Neuronal stem cell (in vitro differentiated cells): Measurements from ENCODE around the gene MAP4.

ENCODE experiments used
- DNase-seq: peaks from one replicate; pipeline ENCODE4 v3.0.0-alpha.2; 2013; ENCODE audit warnings: low spot score
- H2AFZ ChIP-seq: one replicate; pipeline ENCODE4 v1.6.1; 2013; ENCODE audit warnings: mild to moderate bottlenecking, low read length, inconsistent platforms
- H2AK5ac ChIP-seq: 2 replicates; pipeline ENCODE4 v1.6.1; 2013; ENCODE audit warnings: low read depth, mild to moderate bottlenecking, inconsistent platforms, low read length, moderate library complexity, mixed read lengths
- H2BK120ac ChIP-seq: 2 replicates; pipeline ENCODE4 v1.6.1; 2013; ENCODE audit warnings: low read depth, mild to moderate bottlenecking, inconsistent platforms, low read length, moderate library complexity, mixed read lengths
- H2BK12ac ChIP-seq: one replicate; pipeline ENCODE4 v1.6.1; 2013; ENCODE audit warnings: low read length, inconsistent platforms
- H2BK15ac ChIP-seq: 2 replicates; pipeline ENCODE4 v1.6.1; 2013; ENCODE audit warnings: mild to moderate bottlenecking, low read length, inconsistent platforms, mixed read lengths
- H2BK5ac ChIP-seq: one replicate; pipeline ENCODE4 v1.6.1; 2013; ENCODE audit warnings: inconsistent platforms, mild to moderate bottlenecking, low read length, moderate library complexity
- H3K14ac ChIP-seq: one replicate; pipeline ENCODE4 v1.6.1; 2013; ENCODE audit warnings: low read length, inconsistent platforms
- H3K18ac ChIP-seq: 2 replicates; pipeline ENCODE4 v1.6.1; 2013; ENCODE audit warnings: low read length, inconsistent platforms
- H3K23ac ChIP-seq: 2 replicates; pipeline ENCODE4 v1.6.1; 2013; ENCODE audit warnings: low read depth, mild to moderate bottlenecking, mixed read lengths, low read length, inconsistent platforms; ENCODE audit not compliant: poor library complexity
- H3K27ac ChIP-seq: replicated peaks from 3 replicates; pipeline ENCODE4 v1.5.1; 2013; ENCODE audit warnings: low read length, inconsistent platforms
- H3K27me3 ChIP-seq, 3 experiments: 2 replicates each; pipeline ENCODE4 v1.6.1; 2013; ENCODE audit warnings: low read length in 3 of 3, mild to moderate bottlenecking in 2 of 3, inconsistent platforms in 1 of 3, low read depth in 1 of 3, mixed read lengths in 1 of 3, moderate library complexity in 1 of 3; ENCODE audit not compliant: control insufficient read depth in 3 of 3, insufficient read depth in 3 of 3
- H3K36me3 ChIP-seq, 2 donors: replicated peaks in 1 of 2; 2 replicates each; pipeline ENCODE4 v1.6.1; 2013; ENCODE audit warnings: low read length in 2 of 2; ENCODE audit not compliant: control insufficient read depth in 2 of 2, insufficient read depth in 2 of 2
- H3K4ac ChIP-seq: 2 replicates; pipeline ENCODE4 v1.6.1; 2013; ENCODE audit warnings: inconsistent platforms, mild to moderate bottlenecking, low read length, moderate library complexity
- H3K4me1 ChIP-seq, 2 donors: 1 replicate in 1 of 2; 2 replicates in 1 of 2; pipeline ENCODE4 v1.6.1; 2013; ENCODE audit warnings: low read length in 2 of 2, low read depth in 1 of 2; ENCODE audit not compliant: control insufficient read depth in 2 of 2, insufficient read depth in 1 of 2
- H3K4me2 ChIP-seq: one replicate; pipeline ENCODE4 v1.6.1; 2013; ENCODE audit warnings: mild to moderate bottlenecking, low read length, inconsistent platforms; ENCODE audit not compliant: insufficient read depth, poor library complexity, severe bottlenecking
- H3K4me3 ChIP-seq, 2 donors: 2 replicates each; pipeline ENCODE4 v1.5.1; 2013; ENCODE audit warnings: low read length in 2 of 2, mild to moderate bottlenecking in 2 of 2, inconsistent platforms in 1 of 2, moderate library complexity in 1 of 2
- H3K79me1 ChIP-seq: one replicate; pipeline ENCODE4 v1.6.1; 2013; ENCODE audit warnings: low read depth, mild to moderate bottlenecking, inconsistent platforms, low read length, moderate library complexity
- H3K9ac ChIP-seq: one replicate; pipeline ENCODE4 v1.6.1; 2013; ENCODE audit warnings: mild to moderate bottlenecking, low read depth, low read length, inconsistent platforms; ENCODE audit not compliant: poor library complexity
- H3K9me3 ChIP-seq, 2 donors: replicated peaks in 1 of 2; 2 replicates each; pipeline versions ENCODE3 to v1.6.1; 2013; ENCODE audit warnings: low read length in 2 of 2, mild to moderate bottlenecking in 2 of 2, inconsistent platforms in 1 of 2, low read depth in 1 of 2, mixed read lengths in 1 of 2, moderate library complexity in 1 of 2; ENCODE audit not compliant: control insufficient read depth in 2 of 2, insufficient read depth in 1 of 2
- H4K8ac ChIP-seq: one replicate; pipeline ENCODE4 v1.6.1; 2013; ENCODE audit warnings: low read depth, mild to moderate bottlenecking, inconsistent platforms, low read length, moderate library complexity
- H4K91ac ChIP-seq: one replicate; pipeline ENCODE4 v1.6.1; 2013; ENCODE audit warnings: low read length, low read depth, mild to moderate bottlenecking, inconsistent platforms; ENCODE audit not compliant: poor library complexity
- WGBS, 2 donors: extraction: QIAGEN DNeasy Blood & Tissue Kit; methylation state at CpG; one replicate each; pipeline ENCODE4 v1.1.7; 2013; ENCODE audit warnings: missing lambda C conversion rate in 2 of 2, mixed read lengths in 1 of 2; ENCODE audit not compliant: insufficient read length in 2 of 2, insufficient replicate concordance in 1 of 2; ENCODE audit errors: extremely low coverage in 2 of 2; 5-methylcytosine and 5-hydroxymethylcytosine counted together

The MAP4 gene

GRCh38 chr3:47979070-47979469 lies 37.1 kb downstream of the MAP4 start:
- Histone ChIP-seq H3K4me1 (no peaks in the 10 kb centered on the region), H3K18ac (no peak overlapping the region), H3K9ac (no peak overlapping the region), H3K14ac (no peak overlapping the region), H3K36me3 (peaks cover 0 to 21% of the 10 kb centered on the region in 2 donors), H3K79me1 (no peaks in the 10 kb centered on the region), H4K91ac (no peak overlapping the region), H2BK12ac (no peak overlapping the region), H2AFZ (no peak overlapping the region), H3K4me3 (no peak overlapping the region), H4K8ac (no peak overlapping the region), H3K27me3 (no peaks in the 10 kb centered on the region), H3K4me2 (no peak overlapping the region), H3K23ac (no peak overlapping the region), H3K9me3 (no peaks in the 10 kb centered on the region), H2BK15ac (no peak overlapping the region), H2BK5ac (no peak overlapping the region), H2BK120ac (no peak overlapping the region), H3K27ac (no peak overlapping the region), H3K4ac (no peak overlapping the region), H2AK5ac (no peak overlapping the region)
- no peak for DNase-seq
- no CpG with 5 or more reads among the region's 1 CpG for WGBS, 2 donors

- Histone ChIP-seq H3K23ac (no peak overlapping the region), H3K9ac (no peak overlapping the region), H3K79me1 (no peaks in the 10 kb centered on the region), H3K18ac (no peak overlapping the region), H3K4me3 (no peak overlapping the region), H3K27ac (no peak overlapping the region), H2BK120ac (no peak overlapping the region), H2BK15ac (no peak overlapping the region), H4K8ac (no peak overlapping the region), H3K4me2 (no peak overlapping the region), H3K4ac (no peak overlapping the region), H2AK5ac (no peak overlapping the region), H2BK5ac (no peak overlapping the region), H2BK12ac (no peak overlapping the region), H2AFZ (no peak overlapping the region), H3K14ac (no peak overlapping the region), H3K27me3 (no peaks in the 10 kb centered on the region), H3K36me3 (peaks cover 0 to 21% of the 10 kb centered on the region in 2 donors), H4K91ac (no peak overlapping the region), H3K9me3 (no peaks in the 10 kb centered on the region), H3K4me1 (no peaks in the 10 kb centered on the region)
- DNase-seq = no peak
- no CpG with 5 or more reads among the region's 8 CpGs for WGBS, 2 donors
Observed at GRCh38 chr3:47978386-47978785, 37.8 kb downstream of the MAP4 start.

DNA sequence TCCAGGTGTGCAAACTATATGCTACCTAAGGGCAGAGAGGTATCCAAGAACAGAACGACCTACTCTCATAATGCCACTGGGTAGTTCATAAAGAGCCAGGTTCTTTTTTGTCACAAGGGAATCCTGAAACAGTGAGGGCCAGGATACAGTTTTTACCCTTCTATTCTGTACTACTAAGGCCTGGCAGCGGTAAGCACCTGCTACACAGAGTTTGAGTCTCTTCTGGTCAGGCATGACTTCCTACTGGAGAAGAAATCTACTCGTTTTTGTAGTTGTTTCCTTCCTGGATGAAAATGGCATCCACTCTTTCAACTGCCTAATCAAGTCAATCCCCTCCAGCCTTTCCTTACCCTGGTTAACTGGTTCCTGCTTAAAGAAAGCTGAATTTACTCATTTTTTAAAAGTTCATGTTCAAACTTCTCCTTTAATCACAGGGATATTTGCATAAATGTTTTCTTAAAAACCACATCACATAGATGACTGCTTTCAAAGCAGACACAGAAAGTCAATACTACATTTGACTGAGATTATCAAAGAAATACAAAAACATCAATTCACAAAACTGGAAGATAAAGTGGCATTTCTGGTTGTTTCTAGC lies 40.0 kb downstream of the MAP4 start:
- Histone ChIP-seq H2BK120ac (no peak overlapping the region), H2BK12ac (no peak overlapping the region), H3K4me1 (no peaks in the 10 kb centered on the region), H4K8ac (no peak overlapping the region), H2BK15ac (no peak overlapping the region), H3K9me3 (no peaks in the 10 kb centered on the region), H3K4ac (no peak overlapping the region), H2BK5ac (no peak overlapping the region), H2AK5ac (no peak overlapping the region), H3K79me1 (no peaks in the 10 kb centered on the region), H3K18ac (no peak overlapping the region), H4K91ac (no peak overlapping the region), H3K23ac (no peak overlapping the region), H3K36me3 (peaks cover 0 to 27% of the 10 kb centered on the region in 2 donors), H2AFZ (no peak overlapping the region), H3K27me3 (no peaks in the 10 kb centered on the region), H3K27ac (no peak overlapping the region), H3K9ac (no peak overlapping the region), H3K14ac (no peak overlapping the region), H3K4me2 (no peak overlapping the region), H3K4me3 (no peak overlapping the region)
- WGBS, 2 donors = no CpG with 5 or more reads among the region's 3 CpGs
- DNase-seq = no peak

DNA sequence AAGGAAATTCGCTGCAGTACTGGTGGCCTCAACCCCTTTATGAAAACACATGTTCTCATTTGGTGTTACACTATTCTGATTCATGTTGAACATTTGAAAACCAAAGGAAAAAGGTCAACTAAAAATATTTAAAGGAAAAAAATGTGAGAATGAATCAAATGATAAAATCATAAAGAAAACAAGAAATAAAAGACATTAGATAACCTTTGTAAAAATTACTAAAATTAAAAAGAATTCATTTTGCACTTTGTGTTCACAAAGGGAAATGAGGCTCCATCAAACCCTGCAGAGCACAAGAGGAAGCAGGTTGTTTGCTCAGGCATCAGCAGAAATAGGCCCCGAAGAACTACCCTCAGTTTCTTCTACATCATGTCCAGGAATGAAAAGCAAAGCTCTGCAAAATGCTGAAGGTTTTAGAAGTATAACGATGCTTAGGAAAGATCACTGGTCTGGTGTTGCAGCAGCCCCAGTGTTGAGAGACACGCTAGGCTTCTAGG lies 41.2 kb downstream of the MAP4 start:
- H2BK5ac ChIP-seq = no peak overlapping the region
- no peak overlapping the region for H2AFZ ChIP-seq
- no peaks in the 10 kb centered on the region for H3K9me3 ChIP-seq

More for the DNA sequence above, 41.2 kb downstream of the MAP4 start:
- Histone ChIP-seq H3K27ac (no peak overlapping the region), H3K14ac (no peak overlapping the region), H3K4ac (no peak overlapping the region), H3K4me1 (no peaks in the 10 kb centered on the region), H3K23ac (no peak overlapping the region), H3K27me3 (no peaks in the 10 kb centered on the region), H2BK12ac (no peak overlapping the region), H3K4me2 (no peak overlapping the region), H2BK15ac (no peak overlapping the region), H2BK120ac (no peak overlapping the region), H4K8ac (no peak overlapping the region), H3K18ac (no peak overlapping the region), H3K4me3 (no peak overlapping the region), H4K91ac (no peak overlapping the region), H3K79me1 (no peaks in the 10 kb centered on the region), H3K36me3 (peaks cover 0 to 30% of the 10 kb centered on the region in 2 donors), H3K9ac (no peak overlapping the region), H2AK5ac (no peak overlapping the region)
- no CpG with 5 or more reads among the region's 4 CpGs for WGBS, 2 donors
- no peak for DNase-seq
